Measurements from ENCODE around the gene S100A4.

S100A4 gene

DNA sequence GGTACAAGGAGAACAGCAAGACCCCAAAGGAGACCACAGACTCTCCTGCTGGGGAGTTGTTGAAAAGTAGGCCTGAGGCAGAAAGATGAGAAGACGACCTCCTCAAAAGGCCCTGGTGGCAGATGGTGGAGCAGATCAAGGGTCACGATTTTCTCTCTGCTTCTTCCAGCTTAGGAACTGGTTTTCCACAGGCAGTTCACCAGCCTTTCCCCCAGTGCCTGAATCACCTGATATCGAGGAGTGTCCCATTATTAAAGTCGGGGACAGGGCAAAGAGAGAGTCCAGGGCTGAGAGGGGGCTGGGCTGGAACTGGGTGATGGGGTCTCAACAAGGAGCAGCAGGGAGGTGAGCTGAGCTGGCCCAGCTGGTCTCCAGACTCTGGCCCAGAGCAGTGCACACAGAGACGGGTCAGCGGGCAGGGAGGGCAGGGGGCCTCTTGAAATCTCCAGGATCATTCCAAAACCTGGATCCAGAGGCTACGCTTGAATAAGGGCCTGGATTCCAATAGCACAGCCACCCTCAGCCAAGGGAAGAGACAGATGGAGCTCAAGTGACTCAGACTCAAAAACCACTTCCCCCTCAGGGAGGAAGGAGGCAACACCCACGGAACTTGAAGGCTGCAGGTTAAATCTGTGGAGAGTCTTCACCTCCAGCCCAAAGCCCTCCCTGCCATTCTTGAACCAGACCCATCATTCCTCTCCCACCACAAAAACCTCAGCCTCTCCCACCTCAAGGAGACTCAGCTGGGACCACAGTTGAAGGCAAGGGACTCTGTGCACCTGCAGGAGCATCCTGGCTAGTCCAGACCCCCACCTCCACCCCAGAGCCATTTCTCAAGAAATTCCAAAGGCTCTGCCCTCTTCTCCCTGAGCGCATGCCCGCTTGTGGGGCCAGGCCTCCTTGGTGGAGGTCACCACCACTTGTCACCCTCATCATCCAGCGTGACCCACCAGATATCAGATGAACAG is 4.9 kb downstream of the S100A4 start, which contains the start of gene S100A5:
Gene S100A5 (minus strand): TSS at position 541 of the 968 bp plus-strand sequence. CDS start 743 bp downstream, outside the sequence.
- H3K36me3 ChIP-seq = no peaks in the 10 kb centered on the region
- DNase-seq = peak in 1 of 2 donors; percentile 56
- no peak for TF ChIP-seq CTCF (IDR thresholded peaks at IDR 0.05)
- no peaks in the 10 kb centered on the region for H3K27me3 ChIP-seq
- peak within 1 kb of the TSS; percentile 78 to 79 for H3K27ac ChIP-seq
- H3K9me3 ChIP-seq = no peaks in the 10 kb centered on the region
- H3K4me3 ChIP-seq = no peak within 1 kb of the TSS
- intact Hi-C loops (cut with DNase I; ENCODE audit: low total_unique reads) = no loop called here
- peaks cover 0 to 53% (median 47%) of the 10 kb centered on the region in 4 donors for H3K4me1 ChIP-seq

DNA sequence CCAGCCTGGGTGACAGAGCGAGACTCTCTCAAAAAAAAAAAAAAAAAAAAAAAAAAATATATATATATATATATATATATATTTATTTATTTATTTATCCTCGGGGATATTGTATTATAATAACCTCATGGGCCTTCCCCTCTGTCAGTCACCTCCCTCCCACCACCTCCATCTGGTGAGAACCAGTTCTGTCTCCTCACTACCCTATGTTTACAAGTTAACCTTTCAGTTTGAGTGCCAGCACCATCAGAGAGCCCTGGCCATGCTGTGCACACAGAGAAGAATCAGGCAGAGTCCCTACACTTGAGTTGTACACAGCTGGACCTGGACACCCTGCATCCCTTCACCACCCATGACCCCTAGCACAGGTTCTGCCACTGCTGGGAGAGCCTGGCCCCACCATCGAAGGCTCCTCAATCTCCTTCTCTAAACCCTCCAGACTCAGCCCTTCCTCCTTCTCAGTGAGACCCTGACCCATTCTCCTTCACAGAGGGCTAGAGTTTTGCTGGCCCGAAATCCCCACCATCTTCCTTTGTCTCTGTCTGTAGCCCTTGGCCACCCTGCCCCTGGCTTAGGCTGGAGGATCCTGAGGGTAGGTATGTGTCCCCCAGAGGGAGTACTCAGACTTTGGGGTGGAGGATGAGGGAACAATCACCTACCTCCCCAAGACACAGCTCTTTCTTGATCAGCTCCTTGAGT is 6.1 kb downstream of the S100A4 start:
- Histone ChIP-seq H3K4me3 (no peak overlapping the region), H3K27me3 (no peaks in the 10 kb centered on the region), H3K4me1 (peaks cover 0 to 46% (median 39%) of the 10 kb centered on the region in 4 donors), H3K27ac (no peak overlapping the region), H3K9me3 (no peaks in the 10 kb centered on the region), H3K36me3 (peaks cover 0 to 3% (median 2%) of the 10 kb centered on the region in 3 donors)
- peak in 1 of 2 donors; percentile 57 for DNase-seq
- intact Hi-C loops (cut with DNase I; ENCODE audit: low total_unique reads) = no loop called here
- no peak for TF ChIP-seq CTCF (IDR thresholded peaks at IDR 0.05)

- Histone ChIP-seq H3K27ac (no peak overlapping the region), H3K4me3 (no peak overlapping the region)
- intact Hi-C loops (cut with DNase I; ENCODE audit: low total_unique reads) = no loop called here
Measured at GRCh38 chr1:153538315-153538821, 7.2 kb downstream of the S100A4 start.

DNA sequence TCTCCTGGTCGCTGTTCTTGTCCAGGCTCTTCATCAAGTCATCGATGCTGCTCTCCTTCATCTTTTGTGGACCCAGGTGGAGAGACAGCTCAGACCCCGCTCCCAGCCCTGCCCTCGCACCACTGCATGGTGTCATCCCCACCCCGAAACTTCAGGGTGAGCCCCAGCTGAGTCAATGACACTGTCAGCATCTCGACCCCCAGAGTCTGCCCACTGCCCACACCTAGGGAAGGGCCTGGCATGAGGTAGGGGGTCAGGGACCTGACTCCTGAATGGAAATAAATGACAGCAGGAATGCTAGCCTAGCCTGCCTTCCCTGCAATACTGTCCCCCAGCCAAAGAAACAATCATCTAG is 8.3 kb downstream of the S100A4 start:
- H3K4me1 ChIP-seq = peaks cover 0 to 46% (median 36%) of the 10 kb centered on the region in 4 donors
- intact Hi-C loops (cut with DNase I; ENCODE audit: low total_unique reads) = no loop called here
- H3K36me3 ChIP-seq = peaks cover 0 to 9% (median 9%) of the 10 kb centered on the region in 3 donors
- DNase-seq = peak in 1 of 2 donors; percentile 60
- no peak for TF ChIP-seq CTCF (IDR thresholded peaks at IDR 0.05)
- H3K27ac ChIP-seq = peak overlapping the region; percentile 93 to 99
- H3K4me3 ChIP-seq = no peak overlapping the region
- H3K9me3 ChIP-seq = no peaks in the 10 kb centered on the region
- no peaks in the 10 kb centered on the region for H3K27me3 ChIP-seq

More at GRCh38 chr1:153538315-153538821, 7.2 kb downstream of the S100A4 start:
- Histone ChIP-seq H3K36me3 (peaks cover 0 to 9% (median 9%) of the 10 kb centered on the region in 3 donors), H3K4me1 (peaks cover 0 to 46% (median 39%) of the 10 kb centered on the region in 4 donors), H3K9me3 (no peaks in the 10 kb centered on the region), H3K27me3 (no peaks in the 10 kb centered on the region)
- DNase-seq = peak in 1 of 2 donors; percentile 60
- no peak for TF ChIP-seq CTCF (IDR thresholded peaks at IDR 0.05)

DNA sequence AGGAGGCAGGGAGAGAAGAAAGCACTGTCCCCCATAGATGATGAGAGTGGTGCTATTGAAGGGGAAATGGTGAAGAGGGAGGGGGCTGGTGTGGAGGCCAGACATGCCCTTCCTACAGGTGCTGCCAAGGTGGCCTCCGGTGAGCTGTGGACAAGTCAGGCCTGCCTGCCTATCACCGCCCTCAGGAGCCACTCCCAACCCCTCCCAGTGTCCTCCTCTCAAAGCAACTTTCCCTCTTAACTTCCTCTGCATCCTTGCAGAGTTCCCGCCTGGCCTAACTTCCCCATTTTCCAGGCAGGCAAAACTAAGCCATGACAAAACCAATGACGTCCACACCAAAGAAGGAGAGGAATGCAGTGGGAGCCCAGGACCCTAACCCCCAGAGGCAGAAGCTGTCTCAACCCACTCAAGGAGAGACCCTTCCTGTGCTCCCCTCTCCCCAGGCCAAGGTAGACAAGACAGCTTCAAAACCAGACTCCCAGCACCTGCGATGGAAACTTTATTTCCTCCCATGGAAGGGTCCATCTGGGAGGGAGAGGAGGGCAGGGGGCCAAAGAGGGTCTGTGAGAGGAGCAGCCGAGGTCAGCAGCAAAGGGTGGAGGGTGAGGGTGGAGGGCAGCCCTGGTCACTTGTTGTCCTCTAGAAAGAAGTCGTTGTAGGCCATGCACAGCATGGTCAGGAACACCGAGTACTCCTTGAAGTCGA is 8.8 kb downstream of the S100A4 start:
- TF ChIP-seq CTCF (IDR thresholded peaks at IDR 0.05) = no peak
- intact Hi-C loops (cut with DNase I; ENCODE audit: low total_unique reads) = no loop called here
- H3K9me3 ChIP-seq = no peaks in the 10 kb centered on the region
- H3K27ac ChIP-seq = peak overlapping the region; percentile 93 to 99
- H3K4me3 ChIP-seq = peak overlapping the region; percentile 72 to 94
- DNase-seq = peak; percentile 43 to 74
- peaks cover 0 to 9% (median 9%) of the 10 kb centered on the region in 3 donors for H3K36me3 ChIP-seq
- H3K4me1 ChIP-seq = peaks cover 0 to 46% (median 35%) of the 10 kb centered on the region in 4 donors
- no peaks in the 10 kb centered on the region for H3K27me3 ChIP-seq

Data from tibial artery (tissue), 4 donors.